NCI-H82 treated with DMSO at 0.1 percent for 48 hours (cell line): ENCODE measurements around the gene TAF8.

Source experiments
- DNase-seq: peaks from one replicate; lab custom pipeline; 2025; ENCODE audit not compliant: unreplicated experiment; lab: John Stamatoyannopoulos, UW

TAF8 gene

DNA sequence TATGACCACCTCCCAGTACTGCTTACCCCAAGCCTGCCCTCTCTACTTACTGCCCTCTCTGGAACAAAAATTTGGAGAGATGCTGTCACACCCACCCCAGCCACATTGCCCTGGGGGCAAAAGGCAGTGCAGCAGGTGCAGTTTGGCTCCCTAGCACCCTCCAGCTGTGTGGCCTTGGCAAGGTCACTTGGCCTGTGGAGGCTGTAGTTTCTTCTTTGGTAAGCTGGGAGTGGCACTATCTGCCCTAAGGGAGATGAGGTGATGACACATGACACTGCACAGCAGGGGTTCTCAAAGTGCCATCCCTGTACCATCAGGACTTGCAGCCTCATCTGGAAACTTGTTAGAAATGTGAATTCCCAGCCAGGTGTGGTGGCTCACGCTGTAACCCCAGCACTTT lies 44.8 kb downstream of the TAF8 start:
- DNase-seq, result no peak

DNA sequence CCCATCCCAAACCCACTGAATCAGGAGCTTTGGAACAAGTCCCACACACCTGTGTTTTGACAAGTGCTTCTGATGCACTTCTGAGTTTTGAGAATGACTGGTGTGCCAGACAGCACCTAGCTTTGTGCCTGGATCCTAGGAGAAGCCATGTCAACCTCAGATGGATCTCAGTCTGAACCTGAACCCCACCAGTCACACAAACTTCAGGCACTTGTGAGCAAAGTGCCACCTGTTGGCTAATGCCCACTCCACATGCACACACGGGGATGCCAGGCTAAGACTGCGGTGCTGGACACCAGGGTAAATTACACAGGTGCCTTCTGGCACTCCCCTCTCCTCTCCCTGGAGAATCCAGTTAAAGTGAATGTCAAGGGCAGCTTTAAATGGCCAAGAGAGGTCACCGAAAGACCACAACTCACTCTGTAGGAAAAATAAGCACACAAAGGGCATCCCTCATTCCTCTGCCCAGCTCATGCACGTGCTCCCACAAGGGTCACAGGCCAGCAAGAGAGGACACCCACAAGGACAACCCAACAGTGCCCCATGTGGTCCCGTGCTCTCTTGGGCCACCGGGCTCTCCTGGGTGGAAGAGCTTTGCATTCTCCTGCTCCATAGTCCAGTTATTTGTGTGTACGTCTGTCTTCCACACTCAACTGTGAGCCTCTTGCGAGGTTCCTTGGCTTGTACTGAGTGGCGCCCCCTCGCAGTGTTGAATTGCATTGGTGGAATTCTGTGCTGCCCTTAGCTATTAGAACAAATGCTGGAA lies 45.6 kb downstream of the TAF8 start:
- DNase-seq, result no peak

DNA sequence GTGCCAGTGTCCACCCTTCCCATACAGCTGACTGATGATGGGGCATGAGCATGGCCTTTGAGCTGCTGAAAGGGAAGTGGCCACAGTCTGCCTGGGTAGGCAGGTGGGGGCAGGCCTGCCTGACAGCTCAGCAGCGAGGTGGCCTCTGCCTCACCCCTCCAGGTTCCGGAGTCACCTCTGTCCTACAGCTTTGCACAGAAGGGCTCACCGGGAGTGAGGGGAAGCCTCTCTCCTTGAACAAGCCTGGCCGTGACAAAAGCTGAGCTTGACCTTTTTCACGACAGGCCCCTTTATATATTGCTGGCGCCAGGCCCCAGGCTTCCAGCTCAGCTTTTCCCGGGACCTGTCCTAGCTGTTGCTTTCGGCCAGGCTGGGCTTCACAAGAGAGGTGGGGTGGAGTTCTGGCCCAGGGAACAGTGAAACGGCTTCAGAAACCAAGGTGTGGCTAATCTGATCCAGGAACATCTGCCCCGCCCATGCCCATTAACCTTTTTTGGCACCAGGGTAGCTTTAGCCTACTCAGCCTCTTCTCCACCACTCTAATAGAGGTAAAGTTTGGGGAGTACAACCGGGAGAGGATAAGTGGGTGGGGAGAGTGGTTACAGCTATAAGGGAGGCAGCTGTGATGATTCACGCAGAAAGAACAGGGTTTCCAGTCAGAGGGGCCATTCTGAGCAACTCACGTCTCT lies 49.2 kb downstream of the TAF8 start:
- no peak for DNase-seq

DNA sequence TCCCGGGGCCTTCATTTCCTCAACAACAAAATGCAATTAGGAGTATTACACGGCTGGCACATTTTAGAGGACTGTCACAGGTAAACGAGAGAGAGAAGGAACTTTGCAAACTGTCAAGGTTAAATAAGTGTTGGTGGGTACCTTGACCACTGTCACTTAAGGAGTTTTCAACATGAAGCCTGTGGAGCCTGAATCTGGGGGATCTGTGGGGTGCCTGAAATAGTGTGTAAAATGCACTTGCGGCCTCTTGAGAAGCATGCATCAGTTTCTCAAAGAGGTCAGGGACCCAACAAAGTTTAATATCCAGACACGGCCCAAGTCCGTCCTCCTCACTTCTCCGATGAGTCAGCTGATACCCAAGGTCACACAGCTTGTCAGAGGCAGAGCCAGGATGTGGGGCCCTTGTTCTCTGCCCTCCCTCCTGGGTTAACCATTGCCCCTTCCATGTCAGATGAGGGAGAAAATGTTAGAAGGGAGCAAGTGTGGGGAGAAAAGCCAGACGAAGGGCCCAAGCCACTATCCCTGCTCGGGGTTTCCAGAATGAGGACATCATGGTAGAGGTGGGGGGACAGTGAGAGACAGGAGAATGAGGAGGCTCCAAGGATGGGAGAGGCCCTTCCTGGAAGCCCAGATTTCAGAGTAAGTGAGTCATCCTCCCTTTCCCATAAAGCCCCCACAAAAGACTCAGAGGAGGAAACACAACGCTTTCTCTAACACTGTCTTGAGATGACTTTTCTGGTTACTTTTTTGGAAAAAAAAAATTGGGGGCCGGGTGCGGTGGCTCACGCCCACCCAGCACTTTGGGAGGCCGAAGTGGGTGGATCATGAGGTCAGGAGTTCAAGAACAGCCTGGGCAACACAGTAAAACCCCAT lies 49.9 kb downstream of the TAF8 start:
- no peak for DNase-seq

DNA sequence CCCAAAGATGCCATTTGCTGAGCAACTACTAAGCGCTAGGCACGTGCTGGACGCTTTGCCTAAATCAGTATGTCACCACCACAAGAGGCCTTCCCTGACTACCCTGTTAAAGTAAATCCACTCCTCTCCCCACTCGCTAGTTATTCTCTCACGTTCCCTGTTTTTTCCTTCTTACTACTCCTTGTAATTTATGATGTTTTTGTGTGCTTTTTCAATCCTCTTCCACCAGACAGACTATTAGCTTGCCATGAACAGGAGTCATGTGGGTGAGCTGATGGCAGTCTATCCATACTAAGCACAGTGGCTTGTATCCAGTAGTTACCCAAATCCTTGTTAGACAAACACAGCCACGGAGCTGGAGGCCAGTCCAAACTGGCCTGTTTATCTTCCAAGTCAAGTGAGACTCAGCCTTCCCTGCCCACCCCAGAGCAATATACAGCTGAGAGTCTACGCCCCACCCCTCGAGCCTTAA lies 50.9 kb downstream of the TAF8 start:
- DNase-seq, result no peak

DNA sequence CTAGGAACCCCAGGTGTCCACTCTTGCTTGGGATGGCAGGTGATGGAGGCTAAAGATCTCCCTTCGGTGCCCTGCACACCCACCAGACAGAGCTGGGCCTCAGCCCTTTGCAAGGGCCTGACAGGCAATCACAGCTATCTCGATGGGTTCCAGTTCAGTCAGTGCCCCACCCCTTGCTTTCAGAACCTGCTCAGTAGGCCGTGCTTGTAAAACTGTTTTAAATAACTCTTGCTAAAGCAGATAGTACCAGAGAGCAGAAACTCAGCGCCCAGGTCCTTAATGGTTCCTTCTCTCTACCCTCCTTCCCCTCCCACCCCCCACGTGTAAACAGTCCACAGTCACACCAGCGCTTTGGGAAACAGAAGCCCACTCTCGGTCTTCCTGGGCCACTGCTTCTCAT lies 52.9 kb downstream of the TAF8 start:
- DNase-seq, result no peak

DNA sequence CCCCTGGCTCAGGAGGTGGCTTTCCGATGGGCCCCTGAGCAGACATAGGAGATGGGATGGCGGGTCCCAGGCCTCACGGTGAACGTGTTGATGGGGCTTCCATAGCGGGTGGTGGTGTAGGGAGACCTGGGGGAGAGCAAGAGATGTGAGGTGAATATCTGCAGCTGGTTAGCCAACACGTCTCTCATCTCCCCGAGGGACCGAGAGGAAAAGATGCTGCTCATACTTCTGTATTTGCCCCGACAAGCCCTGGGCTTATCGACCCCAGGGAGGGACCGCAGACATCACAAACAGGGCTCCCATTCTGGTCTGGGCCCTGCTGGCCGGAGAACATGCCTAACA lies 53.4 kb downstream of the TAF8 start:
- DNase-seq, result no peak

DNA sequence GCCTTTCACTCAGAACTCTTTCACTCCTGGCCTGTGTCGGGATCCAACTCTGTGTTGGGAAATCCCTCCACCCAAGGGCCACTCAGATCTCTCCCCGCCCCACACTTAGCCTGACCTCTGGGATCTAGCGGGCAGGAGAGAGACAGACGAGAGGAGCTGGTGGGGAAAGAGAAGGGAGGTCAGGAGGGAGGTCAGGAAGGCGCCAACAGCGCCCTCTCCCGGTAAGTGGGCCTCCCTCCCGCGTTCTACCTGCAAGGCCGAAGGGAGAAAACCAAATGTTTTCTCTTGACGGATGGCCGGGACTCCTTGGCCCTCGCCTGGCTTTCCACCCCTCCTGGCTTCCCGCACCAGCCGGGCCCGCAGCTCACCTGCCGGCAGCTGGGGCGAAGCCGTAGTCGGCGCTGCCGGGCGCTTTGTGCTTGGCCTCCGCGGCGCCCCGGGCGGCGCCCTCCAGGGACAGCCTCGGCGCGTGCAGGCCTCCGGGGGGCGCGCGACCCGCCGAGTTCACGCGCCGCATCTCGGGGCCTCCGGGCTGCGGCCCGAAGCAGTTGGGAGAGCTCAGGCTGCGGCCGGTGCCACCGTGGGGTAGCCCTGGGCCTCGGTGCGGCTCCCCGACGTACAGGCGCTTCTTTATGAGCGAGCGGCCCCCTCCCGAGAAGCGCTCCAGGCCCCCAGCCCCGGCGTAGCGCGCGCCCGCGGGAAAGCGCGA lies 53.9 kb downstream of the TAF8 start:
- DNase-seq, result no peak

DNA sequence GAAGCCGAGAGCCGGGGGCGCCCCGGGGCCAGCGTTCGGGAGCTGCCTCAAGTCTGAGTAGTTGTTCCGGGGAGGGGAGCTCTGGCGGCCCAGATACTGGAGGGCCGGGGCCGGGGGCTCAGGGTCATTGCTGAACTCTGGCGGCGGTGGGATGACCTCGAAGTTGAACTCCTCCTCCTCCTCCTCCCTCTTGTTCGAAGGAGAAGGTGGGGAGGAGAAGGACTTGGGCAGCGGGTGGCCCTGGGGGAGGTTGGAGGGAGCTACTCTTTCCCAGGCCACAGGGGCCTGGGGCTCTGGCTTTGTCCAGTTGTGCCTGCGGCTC lies 54.4 kb downstream of the TAF8 start:
- no peak for DNase-seq

DNA sequence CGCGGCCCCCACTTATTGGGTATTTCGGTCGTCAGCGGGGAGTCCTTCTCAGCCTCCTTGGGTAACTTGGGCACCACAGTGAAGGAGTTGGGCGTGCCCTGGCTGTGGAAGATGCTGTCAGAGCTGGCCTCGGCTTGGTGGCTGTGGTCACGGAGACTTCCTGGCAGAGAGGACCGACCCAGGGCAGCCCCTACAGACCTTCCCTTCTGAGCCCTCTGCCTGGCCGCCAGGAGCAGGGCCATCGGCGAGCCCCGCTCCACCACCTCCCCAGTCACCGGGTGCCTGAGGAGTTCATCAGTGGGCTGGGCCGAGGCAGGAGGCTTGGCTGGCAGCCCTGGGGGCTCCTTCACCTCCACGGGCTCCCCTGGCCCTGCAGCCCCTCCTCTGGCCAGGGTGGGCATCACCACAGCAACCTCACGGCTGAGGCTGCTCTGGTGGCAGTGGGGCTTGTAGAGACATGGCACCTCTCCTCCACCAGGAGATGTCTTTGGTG lies 54.9 kb downstream of the TAF8 start:
- DNase-seq, result no peak

DNA sequence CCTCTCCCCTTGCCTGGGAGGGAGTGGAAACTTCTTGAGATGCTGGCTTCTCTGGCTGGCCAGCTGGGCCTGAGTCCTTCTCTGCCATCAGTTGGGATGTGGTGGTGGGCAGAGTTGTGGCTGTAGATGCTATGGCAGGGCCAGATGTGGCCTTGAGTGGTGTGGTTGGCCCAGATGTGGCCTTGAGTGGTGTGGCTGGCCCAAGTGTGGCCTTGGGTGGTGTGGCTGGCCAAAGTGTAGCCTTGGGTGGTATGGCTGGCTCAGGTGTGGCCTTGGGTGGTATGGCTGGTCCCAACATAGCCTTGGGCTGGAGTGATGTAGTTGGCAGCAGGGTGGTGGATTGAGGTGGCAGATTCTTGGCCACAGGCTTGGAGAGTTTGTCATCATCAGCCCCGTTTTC lies 55.4 kb downstream of the TAF8 start:
- no peak for DNase-seq

DNA sequence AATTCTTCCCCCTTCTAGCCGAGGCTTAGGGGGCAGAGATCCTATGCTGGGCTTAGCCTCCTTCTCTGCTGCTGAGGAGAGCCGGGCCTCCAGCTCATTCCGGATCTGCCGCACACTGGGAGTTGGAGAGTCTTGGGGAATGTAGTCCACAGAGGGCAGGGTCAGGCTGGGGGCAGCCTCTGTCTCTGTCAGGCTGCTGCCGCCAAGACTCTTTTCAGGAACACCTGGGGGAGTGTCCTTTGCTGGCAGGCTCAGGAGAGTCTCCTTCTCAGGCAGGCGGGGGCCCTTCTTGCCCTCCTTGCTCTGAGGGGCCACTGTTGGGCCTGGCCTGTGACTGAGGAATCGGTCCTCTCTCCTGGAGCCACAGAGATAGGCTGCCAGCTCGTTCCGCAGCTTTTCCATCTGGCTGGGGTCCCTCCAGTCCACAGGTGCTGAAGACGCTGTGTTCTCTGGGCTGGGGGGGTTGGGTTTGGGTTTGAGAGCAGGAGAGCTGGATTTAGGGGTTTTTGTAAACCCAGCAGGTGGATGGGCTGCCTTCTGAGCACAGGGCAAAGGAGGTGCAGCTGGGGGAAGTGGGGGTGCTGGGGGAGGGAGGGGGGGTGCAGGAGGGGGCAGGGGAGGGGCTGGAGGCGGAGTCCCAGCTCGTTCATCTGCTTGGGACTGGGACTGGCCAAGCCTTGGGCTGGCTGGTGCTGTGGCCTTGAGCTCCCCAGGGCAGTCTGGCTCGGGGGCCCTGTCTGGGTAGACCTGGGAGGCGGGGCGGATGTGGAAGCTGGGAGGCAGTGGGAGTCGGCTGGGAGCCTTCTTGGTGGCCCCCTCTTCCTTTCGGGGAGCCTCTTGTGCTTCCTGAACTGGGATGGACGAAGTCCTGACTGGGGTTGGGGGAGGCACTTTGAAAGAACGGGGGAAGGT lies 56.0 kb downstream of the TAF8 start:
- no peak for DNase-seq

DNA sequence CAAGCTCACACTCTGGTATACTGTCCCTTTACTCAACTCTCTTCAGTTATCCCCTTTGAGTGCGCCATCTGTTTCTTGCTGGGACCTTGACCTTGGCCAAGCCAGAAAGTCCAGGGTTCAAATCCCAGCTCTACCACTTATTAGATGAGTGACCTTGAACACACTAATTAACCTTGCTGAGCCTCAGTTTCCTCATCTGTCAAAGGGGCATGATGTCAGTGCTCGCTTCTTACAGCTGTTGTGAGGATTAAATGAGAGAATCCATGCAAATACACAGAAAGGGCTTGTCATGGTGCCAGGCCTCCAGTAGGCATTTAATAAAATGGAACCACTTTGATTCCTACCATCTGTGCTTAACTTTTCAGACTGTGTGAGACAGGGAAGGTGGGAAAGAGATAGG lies 57.7 kb downstream of the TAF8 start:
- DNase-seq, result no peak

DNA sequence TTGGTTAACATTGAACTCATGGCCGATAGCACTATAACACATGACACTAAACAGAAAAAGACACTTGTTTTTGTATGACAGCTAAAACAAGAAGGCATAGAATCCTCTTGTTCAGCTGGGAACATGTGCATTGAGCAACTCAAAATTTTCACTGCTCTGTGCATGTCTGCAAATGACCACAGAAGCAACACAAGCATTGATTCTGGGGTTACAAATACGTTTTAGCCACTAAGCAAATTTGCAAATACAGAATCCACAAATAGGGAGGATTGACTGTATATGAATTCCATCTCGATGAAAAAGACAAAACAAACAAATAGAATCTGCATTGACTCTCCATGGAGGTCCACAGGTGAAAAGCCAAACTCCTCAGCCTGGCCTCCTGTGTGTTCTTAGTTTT lies 60.4 kb downstream of the TAF8 start:
- DNase-seq, result no peak

DNA sequence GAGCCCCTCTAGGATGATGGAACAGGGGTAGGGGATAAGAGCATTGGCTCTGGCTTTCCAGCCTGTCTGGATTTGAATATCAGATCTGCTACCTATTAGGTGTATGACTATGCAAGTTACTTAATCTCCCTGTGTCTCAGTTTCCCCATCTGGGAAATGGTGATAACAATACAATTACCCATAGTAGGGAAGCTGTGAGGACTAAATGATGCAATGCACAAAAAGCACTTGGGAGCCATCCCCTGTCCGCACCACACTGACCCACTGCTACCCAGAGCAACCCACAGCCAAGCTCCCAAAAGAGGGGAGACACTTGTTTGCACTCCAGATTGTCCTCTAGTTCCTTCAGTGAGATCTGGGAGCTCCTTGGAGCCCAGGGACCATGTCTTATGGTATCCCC lies 62.0 kb downstream of the TAF8 start:
- no peak for DNase-seq

DNA sequence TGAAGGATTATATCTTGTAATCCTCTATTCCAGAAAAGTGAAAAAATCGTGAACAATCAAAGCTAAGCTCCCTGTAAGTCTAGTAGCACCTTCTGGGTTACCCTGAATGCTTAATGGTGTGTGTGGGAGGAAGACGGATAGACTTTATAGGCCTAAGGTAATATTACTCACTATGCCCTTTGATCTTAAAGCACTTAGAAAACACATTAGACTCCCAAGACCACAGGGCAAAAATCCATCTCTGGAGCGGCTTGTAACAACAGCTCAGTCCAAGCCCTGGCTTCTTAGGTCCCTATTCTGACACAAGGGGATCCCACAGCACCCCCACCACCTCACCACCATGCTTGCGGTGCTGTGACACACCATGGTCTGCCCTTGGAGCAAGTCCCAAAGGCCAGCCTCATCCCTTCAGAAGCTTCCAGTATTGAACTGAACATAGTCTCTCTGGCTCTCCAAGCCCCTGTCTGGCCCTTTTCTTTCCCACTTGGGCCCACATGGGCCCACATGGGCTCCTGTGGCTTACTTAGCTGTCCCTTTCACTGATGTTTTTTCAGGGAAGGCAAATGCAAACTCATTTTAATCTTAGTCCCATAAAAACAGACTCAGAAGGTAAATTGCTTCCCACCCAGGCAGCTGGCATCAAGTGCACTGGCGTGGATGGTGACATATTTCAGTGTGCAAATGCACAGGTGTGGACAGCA lies 63.8 kb downstream of the TAF8 start:
- DNase-seq, result no peak

DNA sequence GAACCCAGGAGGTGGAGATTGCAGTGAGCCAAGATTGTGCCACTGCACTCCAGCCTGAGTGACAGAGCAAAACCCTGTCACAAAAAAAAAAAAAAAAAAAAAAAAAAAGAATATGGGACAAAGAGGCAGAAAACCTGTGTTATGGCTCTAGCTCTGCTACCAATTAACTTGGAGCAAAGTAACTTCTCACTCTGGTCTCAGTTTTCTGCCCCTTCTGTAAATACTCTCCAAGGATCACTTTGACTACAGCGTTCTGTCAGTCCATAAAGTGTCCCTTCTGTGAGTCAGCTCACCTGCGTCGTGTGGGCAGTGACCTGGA lies 67.5 kb downstream of the TAF8 start:
- DNase-seq, result no peak

DNA sequence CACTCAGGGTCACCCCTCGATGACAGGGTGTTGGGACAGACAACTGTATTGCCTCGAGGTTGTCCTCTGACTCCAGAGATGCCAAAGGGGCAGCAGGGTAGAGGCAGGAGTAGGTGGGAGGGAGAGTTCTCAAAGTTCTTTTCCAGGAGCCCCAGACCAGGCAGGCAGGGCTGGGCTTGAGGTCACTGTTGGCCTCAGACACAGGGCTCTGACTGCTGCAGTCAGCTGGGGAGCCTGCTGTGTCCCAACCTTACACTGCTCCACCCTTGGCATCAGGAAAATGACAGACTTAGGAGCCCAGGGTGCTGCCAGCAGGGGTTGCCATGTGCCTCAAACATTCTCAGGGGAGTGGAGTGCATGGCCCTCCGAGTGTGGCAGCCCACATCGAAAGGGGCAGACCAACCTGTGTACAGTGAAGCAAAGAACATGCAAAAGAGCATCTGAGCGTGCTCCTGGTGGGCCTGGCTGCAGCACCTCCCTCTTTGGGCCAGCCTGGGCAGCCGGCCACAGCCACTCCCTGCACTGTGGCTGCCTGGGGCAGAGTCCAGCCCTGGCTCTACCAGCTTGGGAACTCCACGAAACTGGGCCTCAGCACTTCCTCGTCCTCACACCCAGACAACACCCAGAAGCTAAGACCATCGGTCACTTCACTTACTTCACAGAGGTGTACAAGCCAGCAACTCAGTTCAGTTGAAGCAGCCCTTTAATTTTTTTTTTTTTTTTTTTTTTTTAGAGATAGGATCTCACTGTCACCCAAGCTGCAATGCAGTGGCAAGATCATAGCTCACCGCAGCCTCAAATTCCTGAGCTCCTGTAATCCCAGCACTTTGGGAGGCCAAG lies 68.1 kb downstream of the TAF8 start:
- no peak for DNase-seq
